Pancreas (tissue), 10 donors: ENCODE data around the gene CPM. TPM values are rescaled to one million over a fixed set of nuclear protein-coding genes. Genes with fewer than 3 reads are reported as not detected.

Experiments
- ATAC-seq, 4 donors: fragments of 200-7000 bp; cut with Tn5 transposase; one replicate each; pipeline versions ENCODE4 v1.8.0 to v1.9.1; 2020; ENCODE audit warnings: mild to moderate bottlenecking in 4 of 4, moderate library complexity in 4 of 4
- DNase-seq, 6 donors: peaks; one replicate each; pipeline ENCODE4 v3.0.0-alpha.2; 2020
- FAIRE-seq: peaks from 2 replicates; lab custom pipeline; 2012; peaks lifted over from hg19 to GRCh38; lab: Jason Lieb, UNC
- H3K27ac ChIP-seq, 4 donors: fragments of 200-600 bp; sonication (generic); 1 replicate in 3 of 4; 2 replicates in 1 of 4; pipeline versions ENCODE4 v1.5.0 to v1.8.0; 2020
- H3K27me3 ChIP-seq, 4 donors: fragments of 200-600 bp; one replicate each; pipeline ENCODE4 v1.8.0; 2021
- H3K36me3 ChIP-seq, 3 donors: fragments of 200-600 bp; sonication (generic) in 1 of 3; one replicate each; pipeline versions ENCODE4 v1.5.0 to v1.8.0; 2020 to 2021
- H3K4me1 ChIP-seq, 3 donors: fragments of 200-600 bp; one replicate each; pipeline ENCODE4 v1.8.0; 2021
- H3K4me3 ChIP-seq, 4 donors: fragments of 200-600 bp; sonication (generic) in 2 of 4; one replicate each; pipeline versions ENCODE4 v1.5.0 to v1.8.0; 2020 to 2021
- H3K9me3 ChIP-seq, 4 donors: fragments of 200-600 bp; one replicate each; pipeline ENCODE4 v1.8.0; 2021
- WGBS, 2 donors: extraction: QIAGEN DNeasy Blood & Tissue Kit; methylation state at CpG; one replicate each; pipeline ENCODE4 v1.1.7; 2013; 5-methylcytosine and 5-hydroxymethylcytosine counted together
- intact Hi-C, 3 donors: fragments of 100-400 bp; cut with DNase I; formaldehyde crosslinking; loops; one replicate each; pipeline versions ENCODE4 v1.11.1 to v1.14.2; 2022
- polyA plus RNA-seq, 2 donors: library from polyadenylated mRNA; stranded (reverse); fragments of 200-250 nt; gene quantifications; one replicate each; pipeline ENCODE4 v1.2.3, GENCODE V29; 2013
- total RNA-seq, 6 donors: library from RNA; stranded (reverse); fragmentation: NEBNext Ultra II Directional in 4 of 6; extraction: Animal tissue kit (Norgen Biotek cat#: 25700) in 4 of 6; gene quantifications; one replicate each; pipeline versions ENCODE4 v1.2.1 to v1.2.4, GENCODE V29; 2021 to 2023
- TF ChIP-seq, protein P1 (sequence below), 4 donors: fragments of 200-600 bp; sonication (generic) in 3 of 4; IDR thresholded peaks; one replicate each; pipeline versions ENCODE4 v1.5.0 to v1.8.0; 2021; ENCODE audit warnings: antibody characterized with exemption in 4 of 4
- donor health status: healthy with polysubstance abuse.
- donor health status: DM: no; HTN: no; CAD: no; lungs with moderate emphysema.
- donor health status: DM: no; HTN: no; CAD: no.
- donor health status: control.
- donor health status: control.
- donor health status: Bipolar disorder and iron deficiency.
- donor health status: DM: yes; HTN: yes; CAD: no.
- donor health status: DM: no; HTN: no; CAD: no.
- donor health status: DM: no; HTN: no; CAD: no.
- donor health status: DM: yes; HTN: yes; CAD: no.

CPM gene
- total and polyA plus RNA-seq, 8 donors = 4.3 to 49.2 (median 11.1) TPM

DNA sequence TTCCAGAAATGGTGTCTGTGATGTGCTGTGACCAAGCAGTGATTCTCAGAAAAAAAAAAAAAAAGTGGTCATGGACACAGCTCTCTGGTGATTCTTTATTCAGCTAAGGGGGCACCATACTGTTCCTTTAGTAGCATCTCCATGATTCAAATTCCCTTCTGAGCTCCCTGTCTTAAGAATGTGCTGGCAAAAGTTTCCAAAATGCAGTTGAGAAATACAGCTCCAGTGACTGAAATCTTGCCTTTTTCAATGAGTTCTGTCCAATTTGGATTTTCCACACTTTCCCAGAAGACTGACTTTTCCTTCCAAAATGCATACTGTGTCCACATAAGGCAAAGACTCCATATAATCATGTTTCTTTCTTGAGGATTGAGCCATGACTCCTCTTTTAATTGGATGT is 24.3 kb upstream of the CPM start:
- H3K9me3 ChIP-seq = no peaks in the 10 kb centered on the region
- DNase-seq (no peak), ATAC-seq (no peak), FAIRE-seq (no peak)
- H3K4me3 ChIP-seq = no peak overlapping the region
- intact Hi-C loops = no loop called here
- H3K27ac ChIP-seq = no peak overlapping the region
- no peaks in the 10 kb centered on the region for H3K36me3 ChIP-seq
- no peaks in the 10 kb centered on the region for H3K27me3 ChIP-seq
- TF ChIP-seq, protein P1, sequence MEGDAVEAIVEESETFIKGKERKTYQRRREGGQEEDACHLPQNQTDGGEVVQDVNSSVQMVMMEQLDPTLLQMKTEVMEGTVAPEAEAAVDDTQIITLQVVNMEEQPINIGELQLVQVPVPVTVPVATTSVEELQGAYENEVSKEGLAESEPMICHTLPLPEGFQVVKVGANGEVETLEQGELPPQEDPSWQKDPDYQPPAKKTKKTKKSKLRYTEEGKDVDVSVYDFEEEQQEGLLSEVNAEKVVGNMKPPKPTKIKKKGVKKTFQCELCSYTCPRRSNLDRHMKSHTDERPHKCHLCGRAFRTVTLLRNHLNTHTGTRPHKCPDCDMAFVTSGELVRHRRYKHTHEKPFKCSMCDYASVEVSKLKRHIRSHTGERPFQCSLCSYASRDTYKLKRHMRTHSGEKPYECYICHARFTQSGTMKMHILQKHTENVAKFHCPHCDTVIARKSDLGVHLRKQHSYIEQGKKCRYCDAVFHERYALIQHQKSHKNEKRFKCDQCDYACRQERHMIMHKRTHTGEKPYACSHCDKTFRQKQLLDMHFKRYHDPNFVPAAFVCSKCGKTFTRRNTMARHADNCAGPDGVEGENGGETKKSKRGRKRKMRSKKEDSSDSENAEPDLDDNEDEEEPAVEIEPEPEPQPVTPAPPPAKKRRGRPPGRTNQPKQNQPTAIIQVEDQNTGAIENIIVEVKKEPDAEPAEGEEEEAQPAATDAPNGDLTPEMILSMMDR (IDR thresholded peaks at IDR 0.05) = no peak
- H3K4me1 ChIP-seq = peaks cover 0 to 6% (median 0%) of the 10 kb centered on the region in 3 donors

DNA sequence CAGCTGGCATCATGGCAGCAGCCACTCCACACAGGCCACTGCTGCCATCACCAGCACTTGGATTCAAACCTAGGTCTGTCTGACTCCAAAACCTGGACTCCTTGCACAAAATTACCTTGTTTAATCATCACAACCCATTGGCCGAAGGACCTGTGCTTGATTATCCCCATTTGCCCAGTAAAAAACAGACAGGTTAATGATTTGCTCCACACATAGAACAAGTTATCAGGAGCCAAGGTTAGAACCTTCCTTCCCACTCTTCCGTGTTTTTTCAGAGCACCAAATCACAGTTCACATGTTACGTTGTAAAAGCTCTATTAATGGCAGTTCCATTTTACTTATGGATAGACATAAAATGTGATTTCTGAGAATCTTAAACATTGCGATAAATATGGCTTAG is 23.5 kb upstream of the CPM start:
- 39 to 44% methylated on average over 4 of the region's 4 CpGs for WGBS, 2 donors
- H3K27ac ChIP-seq = no peak overlapping the region
- no peak for FAIRE-seq
- H3K27me3 ChIP-seq = no peaks in the 10 kb centered on the region
- DNase-seq = no peak
- peak in 2 of 4 donors; percentile 60 to 74 for ATAC-seq
- no peaks in the 10 kb centered on the region for H3K36me3 ChIP-seq
- TF ChIP-seq, protein P1 (IDR thresholded peaks at IDR 0.05) = no peak
- H3K9me3 ChIP-seq = no peaks in the 10 kb centered on the region
- intact Hi-C loops = no loop called here
- H3K4me1 ChIP-seq = peaks cover 0 to 6% (median 0%) of the 10 kb centered on the region in 3 donors
- no peak overlapping the region for H3K4me3 ChIP-seq

DNA sequence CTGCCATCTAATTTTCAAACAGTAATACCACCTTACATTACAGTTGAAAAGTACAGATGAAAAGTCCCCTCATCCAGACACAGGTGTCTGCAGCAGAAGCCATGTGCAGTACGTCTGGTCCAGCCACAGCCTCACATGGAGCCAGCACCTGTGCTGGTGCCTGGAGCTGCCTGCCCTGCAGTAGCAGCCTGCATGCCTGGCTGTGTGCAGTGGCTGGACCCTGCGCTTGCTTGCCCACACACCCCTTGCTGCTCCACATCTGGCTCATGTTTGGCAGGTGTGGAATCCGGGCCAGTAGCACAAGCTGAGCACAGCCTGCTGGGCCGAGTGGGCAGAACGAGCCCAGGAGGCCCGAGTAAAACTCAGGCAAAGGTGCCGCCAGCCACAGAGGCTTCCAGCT is 21.8 kb upstream of the CPM start:
- no peak for FAIRE-seq
- TF ChIP-seq, protein P1 (IDR thresholded peaks at IDR 0.05) = no peak
- H3K27me3 ChIP-seq = no peaks in the 10 kb centered on the region
- H3K36me3 ChIP-seq = no peaks in the 10 kb centered on the region
- no peak for DNase-seq
- intact Hi-C loops = no loop called here
- H3K4me3 ChIP-seq = no peak overlapping the region
- H3K9me3 ChIP-seq = no peaks in the 10 kb centered on the region
- WGBS, 2 donors = 91 to 93% methylated on average over 7 of the region's 7 CpGs
- H3K4me1 ChIP-seq = peaks cover 0 to 6% (median 0%) of the 10 kb centered on the region in 3 donors
- ATAC-seq = no peak
- no peak overlapping the region for H3K27ac ChIP-seq

DNA sequence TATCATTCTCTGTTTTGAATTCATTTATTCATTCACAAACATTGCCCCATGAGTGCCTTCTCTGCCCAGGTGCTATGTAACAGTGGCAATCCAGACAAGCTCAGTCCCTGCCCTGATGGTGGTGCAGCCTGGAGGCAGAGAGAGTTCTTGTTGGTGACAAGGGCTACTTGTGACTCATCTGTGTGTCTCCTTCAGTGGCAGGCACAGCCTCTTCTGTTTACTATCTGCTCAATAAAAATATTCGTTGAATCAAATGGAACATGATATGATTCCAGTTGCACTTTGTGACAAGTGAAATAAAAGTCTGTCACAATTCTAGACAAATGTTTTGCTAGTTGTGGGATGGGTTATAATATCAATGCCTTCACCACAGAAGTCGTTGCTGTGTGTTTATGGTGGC is 20.6 kb upstream of the CPM start:
- Histone ChIP-seq H3K4me1 (peaks cover 0 to 6% (median 0%) of the 10 kb centered on the region in 3 donors), H3K36me3 (no peaks in the 10 kb centered on the region), H3K4me3 (no peak overlapping the region), H3K27ac (no peak overlapping the region), H3K27me3 (no peaks in the 10 kb centered on the region), H3K9me3 (no peaks in the 10 kb centered on the region)
- WGBS, 2 donors = 58 to 67% methylated on average over 2 of the region's 2 CpGs
- intact Hi-C loops = no loop called here
- no peak for FAIRE-seq
- DNase-seq = no peak
- TF ChIP-seq, protein P1 (IDR thresholded peaks at IDR 0.05) = no peak
- no peak for ATAC-seq

DNA sequence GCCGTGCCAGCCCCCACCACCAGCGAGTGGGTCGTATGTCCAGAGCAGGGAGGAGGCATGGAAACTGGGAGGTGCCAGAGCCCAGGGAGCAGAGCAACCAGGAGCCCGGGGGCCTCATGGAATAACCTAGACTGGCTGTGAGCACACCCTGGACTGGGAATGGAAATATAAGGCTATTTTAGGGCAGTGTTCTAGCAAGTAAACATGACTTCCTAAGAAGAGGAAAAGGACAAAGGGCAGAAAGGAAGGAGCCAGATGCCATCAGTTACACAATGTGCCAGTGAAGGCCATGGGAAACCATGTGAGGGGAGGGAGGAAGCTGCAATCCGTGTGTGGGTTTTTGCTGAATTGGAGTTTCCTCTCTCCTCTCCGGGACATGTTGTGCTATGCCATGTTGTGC is 18.7 kb upstream of the CPM start:
- Histone ChIP-seq H3K4me1 (peaks cover 0 to 6% (median 0%) of the 10 kb centered on the region in 3 donors), H3K4me3 (no peak overlapping the region), H3K36me3 (no peaks in the 10 kb centered on the region), H3K9me3 (no peaks in the 10 kb centered on the region), H3K27ac (no peak overlapping the region), H3K27me3 (no peaks in the 10 kb centered on the region)
- TF ChIP-seq, protein P1 (IDR thresholded peaks at IDR 0.05) = no peak
- FAIRE-seq (no peak), DNase-seq (no peak), ATAC-seq (peak; percentile 38 to 91 (median 74))
- 33 to 58% methylated on average over 6 of the region's 6 CpGs for WGBS, 2 donors
- intact Hi-C loops = no loop called here
